Ishikawa (cell line): ENCODE data around the gene SCN4A.

Experiments used
- CEBPB ChIP-seq: IDR thresholded peaks from 2 replicates; pipeline ENCODE4 v1.6.1; 2012
- CREB1 ChIP-seq: IDR thresholded peaks from 2 replicates; pipeline ENCODE4 v1.6.1; 2012; ENCODE audit warnings: low read depth
- EGR1 ChIP-seq: IDR thresholded peaks from 2 replicates; pipeline ENCODE4 v1.6.1; 2012
- EP300 ChIP-seq: IDR thresholded peaks from 2 replicates; pipeline ENCODE4 v1.6.1; 2012; ENCODE audit warnings: borderline replicate concordance
- FOXM1 ChIP-seq: IDR thresholded peaks from 2 replicates; pipeline ENCODE4 v1.6.1; 2012; ENCODE audit warnings: low read depth, borderline replicate concordance
- MAX ChIP-seq: IDR thresholded peaks from 2 replicates; pipeline ENCODE4 v1.6.1; 2012
- NFIC ChIP-seq: IDR thresholded peaks from 2 replicates; pipeline ENCODE4 v1.6.1; 2012
- RAD21 ChIP-seq: IDR thresholded peaks from 2 replicates; pipeline ENCODE4 v1.6.1; 2012; ENCODE audit warnings: low read depth
- REST ChIP-seq: IDR thresholded peaks from 2 replicates; pipeline ENCODE4 v1.6.1; 2012; ENCODE audit warnings: low read depth, mild to moderate bottlenecking
- TAF1 ChIP-seq: IDR thresholded peaks from 2 replicates; pipeline ENCODE4 v1.6.1; 2012; ENCODE audit warnings: low read depth, mild to moderate bottlenecking
- TCF12 ChIP-seq: IDR thresholded peaks from 2 replicates; pipeline ENCODE4 v1.6.1; 2012; ENCODE audit warnings: low read depth
- TEAD4 ChIP-seq: IDR thresholded peaks from 2 replicates; pipeline ENCODE4 v1.6.1; 2012
- USF1 ChIP-seq: IDR thresholded peaks from 2 replicates; pipeline ENCODE4 v1.6.1; 2012
- YY1 ChIP-seq: IDR thresholded peaks from 2 replicates; pipeline ENCODE4 v1.6.1; 2012; ENCODE audit warnings: low read depth

- TF ChIP-seq USF1 (no peak), EP300 (no peak), MAX (no peak), TAF1 (no peak), REST (no peak), FOXM1 (no peak), TEAD4 (no peak), CREB1 (no peak), RAD21 (no peak), CEBPB (no peak), YY1 (no peak), NFIC (no peak), TCF12 (no peak), EGR1 (no peak)
Measured at GRCh38 chr17:63931981-63932561, 40.6 kb downstream of the SCN4A start, which contains the start of gene CD79B.
